Peyer's patch (tissue), 4 donors: ENCODE data around the gene BANP.
"Not testable (repeated sequence)": the region's sequence is repeated elsewhere in the genome, so short reads cannot be mapped to it uniquely, and the experiment has no call there.

ENCODE experiments used
- POLR2A ChIP-seq, 2 donors: fragments of 450-650 bp; IDR thresholded peaks; one replicate each; pipeline ENCODE4 v1.5.1; 2017; ENCODE audit warnings: antibody characterized with exemption in 2 of 2, mild to moderate bottlenecking in 2 of 2, moderate library complexity in 2 of 2
- TF ChIP-seq, protein P1 (sequence below), 6 experiments: fragments of 450-650 bp in 4 of 6; fragments of 200-600 bp in 2 of 6; sonication (generic) in 1 of 6; IDR thresholded peaks; one replicate each; pipeline ENCODE4 v1.5.1; 2017 to 2019; ENCODE audit warnings: antibody characterized with exemption in 6 of 6, mild to moderate bottlenecking in 3 of 6, moderate library complexity in 1 of 6

DNA sequence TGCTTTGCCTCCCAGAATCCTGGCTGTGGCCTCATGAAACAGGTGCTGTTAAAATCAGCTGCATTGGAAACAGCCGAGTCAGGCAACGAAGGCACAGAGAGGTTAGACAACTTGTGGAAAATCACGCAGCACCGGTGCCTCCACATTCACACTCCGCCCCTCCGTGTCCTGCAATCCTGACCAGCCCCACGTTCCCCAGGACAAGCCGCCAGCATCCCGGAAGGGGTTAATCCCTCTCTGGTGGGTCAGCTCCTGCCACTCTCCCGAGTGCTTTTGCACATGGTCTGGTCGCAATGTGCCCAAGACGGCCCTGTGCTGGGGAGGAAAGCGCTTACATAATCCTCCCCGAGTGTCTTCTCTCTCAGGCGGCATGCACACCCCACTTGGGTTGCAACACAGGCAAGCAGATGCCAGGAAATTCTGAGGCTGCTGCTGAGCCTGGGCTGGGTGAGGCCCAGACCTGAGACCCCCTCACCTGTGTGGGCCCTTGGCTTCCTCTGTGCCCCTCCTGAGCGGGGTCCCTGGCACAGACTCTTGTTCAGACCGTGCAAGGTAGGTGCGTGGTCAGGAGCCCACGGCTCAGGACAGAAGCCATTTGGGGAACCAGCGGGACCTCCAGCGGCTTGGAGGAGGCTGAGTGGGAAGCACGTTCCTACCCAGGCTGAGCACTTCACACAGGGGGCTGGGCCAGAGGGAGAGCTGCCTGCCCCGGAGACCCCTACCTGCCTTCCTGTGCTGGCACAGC lies 138.6 kb downstream of the BANP start:
- TF ChIP-seq POLR2A (IDR thresholded peaks at IDR 0.05): not testable (repeated sequence)
- TF ChIP-seq, protein P1, sequence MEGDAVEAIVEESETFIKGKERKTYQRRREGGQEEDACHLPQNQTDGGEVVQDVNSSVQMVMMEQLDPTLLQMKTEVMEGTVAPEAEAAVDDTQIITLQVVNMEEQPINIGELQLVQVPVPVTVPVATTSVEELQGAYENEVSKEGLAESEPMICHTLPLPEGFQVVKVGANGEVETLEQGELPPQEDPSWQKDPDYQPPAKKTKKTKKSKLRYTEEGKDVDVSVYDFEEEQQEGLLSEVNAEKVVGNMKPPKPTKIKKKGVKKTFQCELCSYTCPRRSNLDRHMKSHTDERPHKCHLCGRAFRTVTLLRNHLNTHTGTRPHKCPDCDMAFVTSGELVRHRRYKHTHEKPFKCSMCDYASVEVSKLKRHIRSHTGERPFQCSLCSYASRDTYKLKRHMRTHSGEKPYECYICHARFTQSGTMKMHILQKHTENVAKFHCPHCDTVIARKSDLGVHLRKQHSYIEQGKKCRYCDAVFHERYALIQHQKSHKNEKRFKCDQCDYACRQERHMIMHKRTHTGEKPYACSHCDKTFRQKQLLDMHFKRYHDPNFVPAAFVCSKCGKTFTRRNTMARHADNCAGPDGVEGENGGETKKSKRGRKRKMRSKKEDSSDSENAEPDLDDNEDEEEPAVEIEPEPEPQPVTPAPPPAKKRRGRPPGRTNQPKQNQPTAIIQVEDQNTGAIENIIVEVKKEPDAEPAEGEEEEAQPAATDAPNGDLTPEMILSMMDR (IDR thresholded peaks at IDR 0.05): not testable (repeated sequence)
